Endothelial cell of umbilical vein (primary cell): ENCODE measurements around the gene NFYC. TPM values are rescaled to one million over a fixed set of nuclear protein-coding genes. Genes with fewer than 3 reads are reported as not detected.

Source experiments
- BruUV-seq: library from RNA; stranded (reverse); fragments of 400-500 nt; replicated peaks from 2 replicates; lab custom pipeline; 2021; lab: Mats Ljungman, UMichigan
- CTCF ChIA-PET: fragments of 300-600, 350-600 bp; sonication (Branson Sonifier 250); formaldehyde crosslinking; loops from one replicate; lab custom pipeline; 2021; ENCODE audit warnings: antibody characterized with exemption, inconsistent platforms; lab: Charles Lee
- POLR2A ChIA-PET: fragments of 300-600, 350-600 bp; sonication (Branson Sonifier 250); formaldehyde crosslinking; loops from one replicate; lab custom pipeline; 2021; ENCODE audit warnings: antibody characterized with exemption, inconsistent platforms; lab: Charles Lee
- DNase-seq: peaks from one replicate; pipeline ENCODE4 v3.0.0-alpha.2; 2011; ENCODE audit warnings: low read depth, low spot score
- FAIRE-seq: peaks from 2 replicates; lab custom pipeline; 2011; peaks lifted over from hg19 to GRCh38; lab: Jason Lieb, UNC
- H2AFZ ChIP-seq: 2 replicates; pipeline ENCODE4 v1.6.0; 2012; ENCODE audit warnings: low read depth, low read length, control low read depth, inconsistent platforms
- H3K27ac ChIP-seq: 2 replicates; pipeline ENCODE4 v1.5.1; 2011; ENCODE audit warnings: low read depth, mild to moderate bottlenecking, control low read depth, low read length, moderate library complexity; ENCODE audit not compliant: insufficient read depth
- H3K27me3 ChIP-seq, 2 experiments: 2 replicates each; pipeline versions ENCODE4 v1.6.0 to v1.6.1; 2011; ENCODE audit warnings: low read length in 2 of 2, mixed read lengths in 1 of 2; ENCODE audit not compliant: control insufficient read depth in 2 of 2, insufficient read depth in 2 of 2
- H3K36me3 ChIP-seq, 2 experiments: 2 replicates in 1 of 2; 3 replicates in 1 of 2; pipeline ENCODE4 v1.5.1; 2011; ENCODE audit warnings: low read length in 2 of 2, mild to moderate bottlenecking in 1 of 2, moderate library complexity in 1 of 2; ENCODE audit not compliant: control insufficient read depth in 2 of 2, insufficient read depth in 2 of 2; ENCODE audit errors: extremely low read depth in 1 of 2
- H3K4me1 ChIP-seq: 3 replicates; pipeline ENCODE4 v1.5.1; 2011; ENCODE audit warnings: mild to moderate bottlenecking, low read length; ENCODE audit not compliant: control insufficient read depth, insufficient read depth; ENCODE audit errors: extremely low read depth
- H3K4me2 ChIP-seq: 2 replicates; pipeline ENCODE4 v1.6.1; 2011; ENCODE audit warnings: low read length, control low read depth, mixed read lengths; ENCODE audit not compliant: insufficient read depth
- H3K4me3 ChIP-seq, 3 experiments: fragments of 200-600 bp in 1 of 3; sonication (generic), shearing (Covaris generic) in 1 of 3; replicated peaks in 1 of 3; 2 replicates each; pipeline ENCODE4 v1.5.1; 2011 to 2016; ENCODE audit warnings: control low read depth in 3 of 3, low read length in 3 of 3, mild to moderate bottlenecking in 2 of 3, inconsistent platforms in 1 of 3, low read depth in 1 of 3, moderate library complexity in 1 of 3; ENCODE audit not compliant: insufficient read depth in 1 of 3
- H3K79me2 ChIP-seq: 2 replicates; pipeline ENCODE4 v1.6.0; 2012; ENCODE audit warnings: low read length, inconsistent platforms; ENCODE audit not compliant: control insufficient read depth, insufficient read depth
- H3K9ac ChIP-seq: replicated peaks from 2 replicates; pipeline ENCODE3; 2011; ENCODE audit warnings: low read length, control low read depth; ENCODE audit not compliant: insufficient read depth; ENCODE audit errors: extremely low read depth
- H3K9me1 ChIP-seq: replicated peaks from 3 replicates; pipeline ENCODE4 v1.6.0; 2011; ENCODE audit warnings: mild to moderate bottlenecking, low read length; ENCODE audit not compliant: control insufficient read depth, insufficient read depth; ENCODE audit errors: extremely low read depth
- H3K9me3 ChIP-seq: replicated peaks from 2 replicates; pipeline ENCODE4 v1.5.1; 2012; ENCODE audit warnings: low read length, inconsistent platforms; ENCODE audit not compliant: control insufficient read depth, insufficient read depth
- H4K20me1 ChIP-seq: replicated peaks from 2 replicates; pipeline ENCODE3; 2011; ENCODE audit warnings: mild to moderate bottlenecking, low read length; ENCODE audit not compliant: control insufficient read depth, insufficient read depth; ENCODE audit errors: extremely low read depth
- EZH2 ChIP-seq: IDR thresholded peaks from 2 replicates; pipeline ENCODE4 v1.6.1; 2012; ENCODE audit warnings: borderline replicate concordance, low read depth, mild to moderate bottlenecking, moderate library complexity, low read length, inconsistent platforms; ENCODE audit not compliant: severe bottlenecking
- FOS ChIP-seq: IDR thresholded peaks from 2 replicates; pipeline ENCODE4 v1.6.1; 2011; ENCODE audit warnings: mild to moderate bottlenecking, low read length, moderate library complexity, borderline replicate concordance; ENCODE audit not compliant: insufficient read depth
- GATA2 ChIP-seq: IDR thresholded peaks from 2 replicates; pipeline ENCODE4 v1.7.0; 2011; ENCODE audit warnings: low read depth, mild to moderate bottlenecking, moderate library complexity, mixed read lengths, low read length; ENCODE audit not compliant: insufficient read length, insufficient read depth
- JUN ChIP-seq: IDR thresholded peaks from 2 replicates; pipeline ENCODE4 v1.6.1; 2011; ENCODE audit warnings: borderline replicate concordance, low read depth; ENCODE audit not compliant: insufficient read length, insufficient read depth
- MYC ChIP-seq: IDR thresholded peaks from one replicate; pipeline ENCODE4 v1.6.1; 2011; ENCODE audit warnings: mild to moderate bottlenecking, low read depth, low read length
- POLR2A ChIP-seq: IDR thresholded peaks from 2 replicates; pipeline ENCODE4 v1.6.1; 2012; ENCODE audit warnings: low read depth, mild to moderate bottlenecking, control low read depth, low read length
- POLR2AphosphoS5 ChIP-seq: IDR thresholded peaks from 2 replicates; pipeline ENCODE4 v1.6.1; 2012; ENCODE audit warnings: low read depth, mild to moderate bottlenecking, control low read depth, low read length, moderate library complexity; ENCODE audit not compliant: insufficient read depth
- dilution Hi-C: fragments of 300-500 bp; cut with MboI; formaldehyde crosslinking; loops from one replicate; pipeline ENCODE4 v1.15.0; 2019; ENCODE audit warnings: low sequenced_read_pairs; ENCODE audit not compliant: extremely low pct_ligation_motif_present
- intact Hi-C: fragments of 100-400 bp; cut with micrococcal nuclease; formaldehyde crosslinking; loops from one replicate; pipeline ENCODE4 v1.10.0; 2022
- polyA plus RNA-seq, 4 experiments: library from polyadenylated mRNA; depleted of rRNA in 3 of 4; stranded (reverse) in 3 of 4; unstranded in 1 of 4; fragments of >200 nt; gene quantifications; 2 replicates each; pipeline versions ENCODE4 v1.2.1 to v1.2.3, GENCODE V29; 2011 to 2012; ENCODE audit warnings: missing spikeins in 1 of 4
- total RNA-seq: library from RNA; stranded (reverse); gene quantifications from 2 replicates; pipeline ENCODE4 v1.2.3, GENCODE V29; 2021
- TF ChIP-seq, protein P1 (sequence below): IDR thresholded peaks from 2 replicates; pipeline ENCODE4 v1.6.1; 2011; ENCODE audit not compliant: insufficient read depth, insufficient read length
- TF ChIP-seq, protein P2 (sequence below), 2 donors: IDR thresholded peaks; 1 replicate in 1 of 2; 2 replicates in 1 of 2; pipeline ENCODE4 v1.5.1; 2011; ENCODE audit warnings: low read length in 2 of 2, mild to moderate bottlenecking in 2 of 2, moderate library complexity in 2 of 2, control low read depth in 1 of 2, inconsistent platforms in 1 of 2, low read depth in 1 of 2; ENCODE audit not compliant: insufficient read depth in 1 of 2; ENCODE audit errors: extremely low read depth in 1 of 2

Gene NFYC
- total and polyA plus RNA-seq, 2 donors (not counting 3 experiments of a cell fraction or from before 2014, with no cell fraction given): 51.1 to 81.7 TPM

DNA sequence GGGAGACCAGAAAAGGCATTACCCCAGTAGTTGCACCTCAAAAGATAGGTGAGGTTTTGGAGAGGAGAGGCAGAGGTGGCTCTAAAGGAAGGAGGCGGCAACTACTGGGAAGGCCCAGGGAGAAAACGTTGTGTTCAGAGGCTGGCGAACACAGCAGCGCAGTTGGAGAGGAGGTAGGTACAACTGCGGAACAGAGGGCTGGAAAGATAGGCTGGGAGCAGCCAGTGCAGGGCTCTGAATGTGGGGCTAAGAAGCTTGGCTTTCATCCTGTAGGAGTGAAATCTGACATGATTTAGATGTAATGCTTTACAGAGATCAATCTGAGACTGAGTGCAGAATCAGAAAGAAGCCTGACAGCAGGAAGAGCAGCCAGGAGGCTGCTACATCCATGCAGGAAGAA is 39.0 kb upstream of the NFYC start:
- ChIA-PET POLR2A (no interaction called here), CTCF (no interaction called here)
- Histone ChIP-seq H3K79me2 (no peaks in the 10 kb centered on the region), H3K9ac (no peak overlapping the region), H3K9me3 (no peaks in the 10 kb centered on the region), H3K4me2 (no peak overlapping the region), H4K20me1 (no peaks in the 10 kb centered on the region), H3K4me3 (no peak overlapping the region), H2AFZ (no peak overlapping the region), H3K27ac (no peak overlapping the region), H3K9me1 (no peaks in the 10 kb centered on the region), H3K4me1 (no peaks in the 10 kb centered on the region), H3K27me3 (peaks cover 3 to 14% of the 10 kb centered on the region in 2 experiments), H3K36me3 (no peaks in the 10 kb centered on the region)
- TF ChIP-seq EZH2 (no peak), GATA2 (no peak), FOS (no peak), POLR2AphosphoS5 (no peak), JUN (no peak), MYC (no peak), POLR2A (no peak)
- TF ChIP-seq, protein P1, sequence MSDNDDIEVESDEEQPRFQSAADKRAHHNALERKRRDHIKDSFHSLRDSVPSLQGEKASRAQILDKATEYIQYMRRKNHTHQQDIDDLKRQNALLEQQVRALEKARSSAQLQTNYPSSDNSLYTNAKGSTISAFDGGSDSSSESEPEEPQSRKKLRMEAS: no peak
- TF ChIP-seq, protein P2, sequence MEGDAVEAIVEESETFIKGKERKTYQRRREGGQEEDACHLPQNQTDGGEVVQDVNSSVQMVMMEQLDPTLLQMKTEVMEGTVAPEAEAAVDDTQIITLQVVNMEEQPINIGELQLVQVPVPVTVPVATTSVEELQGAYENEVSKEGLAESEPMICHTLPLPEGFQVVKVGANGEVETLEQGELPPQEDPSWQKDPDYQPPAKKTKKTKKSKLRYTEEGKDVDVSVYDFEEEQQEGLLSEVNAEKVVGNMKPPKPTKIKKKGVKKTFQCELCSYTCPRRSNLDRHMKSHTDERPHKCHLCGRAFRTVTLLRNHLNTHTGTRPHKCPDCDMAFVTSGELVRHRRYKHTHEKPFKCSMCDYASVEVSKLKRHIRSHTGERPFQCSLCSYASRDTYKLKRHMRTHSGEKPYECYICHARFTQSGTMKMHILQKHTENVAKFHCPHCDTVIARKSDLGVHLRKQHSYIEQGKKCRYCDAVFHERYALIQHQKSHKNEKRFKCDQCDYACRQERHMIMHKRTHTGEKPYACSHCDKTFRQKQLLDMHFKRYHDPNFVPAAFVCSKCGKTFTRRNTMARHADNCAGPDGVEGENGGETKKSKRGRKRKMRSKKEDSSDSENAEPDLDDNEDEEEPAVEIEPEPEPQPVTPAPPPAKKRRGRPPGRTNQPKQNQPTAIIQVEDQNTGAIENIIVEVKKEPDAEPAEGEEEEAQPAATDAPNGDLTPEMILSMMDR (IDR thresholded peaks at IDR 0.05; ENCODE audit: extremely low read depth in 1 of 2, insufficient read depth in 1 of 2, low read depth in 1 of 2, low read length in 2 of 2): no peak
- dilution Hi-C loops (no loop called here), intact Hi-C loops (no loop called here)
- no peak for FAIRE-seq
- BruUV-seq: no TSS peak
- no peak for DNase-seq
